HepG2 (cell line): ENCODE measurements around the gene KANK3. TPM values are rescaled to one million over a fixed set of nuclear protein-coding genes. Genes with fewer than 3 reads are reported as not detected.
A peak's percentile ranks its signal among the peaks of the same experiment; 100 is the strongest.

Experiments
- GZF1 ChIP-seq: sonication (generic); formaldehyde crosslinking; IDR thresholded peaks from 2 replicates; pipeline ENCODE4 v1.5.1; 2020; ENCODE audit warnings: mild to moderate bottlenecking, missing genetic modification reagents
- HNRNPK ChIP-seq: fragments of 200-400 bp; formaldehyde crosslinking; IDR thresholded peaks from 2 replicates; pipeline ENCODE4 v1.6.1; 2018; ENCODE audit warnings: low read length, low read depth, moderate library complexity, mild to moderate bottlenecking; ENCODE audit not compliant: poor library complexity, severe bottlenecking
- MAFK ChIP-seq, 2 experiments: IDR thresholded peaks in 1 of 2; conservative IDR thresholded peaks in 1 of 2; 2 replicates each; pipeline ENCODE4 v1.6.1; 2011; ENCODE audit warnings: improper control_type of control experiment in 2 of 2, low read length in 2 of 2
- MXD4 ChIP-seq: IDR thresholded peaks from 2 replicates; pipeline ENCODE4 v1.6.1; 2016; ENCODE audit warnings: mild to moderate bottlenecking, missing biosample characterization, missing genetic modification reagents
- NR3C1 ChIP-seq: sonication (generic); formaldehyde crosslinking; IDR thresholded peaks from 2 replicates; pipeline ENCODE4 v1.4.0; 2020; ENCODE audit warnings: missing genetic modification reagents
- PRMT3 ChIP-seq: sonication (generic); formaldehyde crosslinking; IDR thresholded peaks from 2 replicates; pipeline ENCODE4 v1.8.1; 2022; ENCODE audit warnings: low read depth, mild to moderate bottlenecking, moderate library complexity, missing genetic modification reagents, borderline replicate concordance
- RXRB ChIP-seq: IDR thresholded peaks from 2 replicates; pipeline ENCODE4 v1.6.1; 2016; ENCODE audit warnings: borderline replicate concordance, missing genetic modification reagents, missing compliant biosample characterization
- SIX1 ChIP-seq: sonication (generic); formaldehyde crosslinking; IDR thresholded peaks from 2 replicates; pipeline ENCODE4 v1.4.0; 2020; ENCODE audit warnings: missing genetic modification reagents, borderline replicate concordance
- SMC3 ChIP-seq: IDR thresholded peaks from 2 replicates; pipeline ENCODE4 v1.6.1; 2011; ENCODE audit warnings: low read length, improper control_type of control experiment
- SRSF1 ChIP-seq: fragments of 200-400 bp; formaldehyde crosslinking; optimal IDR thresholded peaks from 2 replicates; pipeline ENCODE3; 2017; ENCODE audit warnings: mild to moderate bottlenecking, low read depth, low read length, moderate library complexity
- ZBTB43 ChIP-seq: sonication (generic); formaldehyde crosslinking; conservative IDR thresholded peaks from 2 replicates; pipeline ENCODE4 v1.4.0; 2020; ENCODE audit warnings: missing genetic modification reagents
- ZNF350 ChIP-seq: sonication (generic); formaldehyde crosslinking; IDR thresholded peaks from 2 replicates; pipeline ENCODE4 v1.4.0; 2020; ENCODE audit warnings: mild to moderate bottlenecking, low read depth, missing genetic modification reagents, borderline replicate concordance
- ZNF607 ChIP-seq: sonication (generic); formaldehyde crosslinking; IDR thresholded peaks from 2 replicates; pipeline ENCODE4 v1.5.1; 2020; ENCODE audit warnings: missing genetic modification reagents, mild to moderate bottlenecking, borderline replicate concordance
- ZNF614 ChIP-seq: IDR thresholded peaks from 2 replicates; pipeline ENCODE4 v1.6.1; 2018; ENCODE audit warnings: missing biosample characterization, missing genetic modification reagents, inconsistent platforms, borderline replicate concordance
- ZNF709 ChIP-seq: sonication (generic); formaldehyde crosslinking; IDR thresholded peaks from 2 replicates; pipeline ENCODE4 v1.5.0; 2020; ENCODE audit warnings: mild to moderate bottlenecking, missing genetic modification reagents
- ZNF772 ChIP-seq: sonication (generic); formaldehyde crosslinking; IDR thresholded peaks from 2 replicates; pipeline ENCODE4 v1.5.0; 2020; ENCODE audit warnings: mild to moderate bottlenecking, missing genetic modification reagents
- ZSCAN22 ChIP-seq: sonication (generic); formaldehyde crosslinking; IDR thresholded peaks from 2 replicates; pipeline ENCODE4 v1.4.0; 2020; ENCODE audit warnings: mild to moderate bottlenecking, missing genetic modification reagents
- polyA plus RNA-seq, 8 experiments: library from polyadenylated mRNA; depleted of rRNA in 3 of 8; stranded (reverse) in 7 of 8; unstranded in 1 of 8; fragments of >200 nt; fragmentation: Illumina TruSeq in 4 of 8; extraction: Trizol in 4 of 8; gene quantifications; 2 replicates each; pipeline versions ENCODE4 v1.2.1 to v1.2.3, GENCODE V29; 2011 to 2016; ENCODE audit warnings: low read depth in 4 of 8, missing spikeins in 1 of 8, mixed read lengths in 1 of 8; ENCODE audit not compliant: insufficient read depth in 1 of 8
- total RNA-seq, 5 experiments: library from RNA; depleted of rRNA; stranded (reverse); fragments of >200 nt; fragmentation: Illumina TruSeq; extraction: Trizol; gene quantifications; 2 replicates each; pipeline ENCODE4 v1.2.3, GENCODE V29; 2016; ENCODE audit warnings: low read depth in 1 of 5
- TF ChIP-seq, protein P1 (sequence below): sonication (generic); formaldehyde crosslinking; IDR thresholded peaks from 2 replicates; pipeline ENCODE4 v1.5.1; 2020; ENCODE audit warnings: missing genetic modification reagents, mild to moderate bottlenecking, borderline replicate concordance
- TF ChIP-seq, protein P2 (sequence below): sonication (generic); formaldehyde crosslinking; IDR thresholded peaks from 2 replicates; pipeline ENCODE4 v1.8.1; 2022; ENCODE audit warnings: mild to moderate bottlenecking, missing genetic modification reagents
- TF ChIP-seq, protein P3 (sequence below): sonication (generic); formaldehyde crosslinking; IDR thresholded peaks from 2 replicates; pipeline ENCODE4 v1.4.0; 2020; ENCODE audit warnings: missing genetic modification reagents
- TF ChIP-seq, protein P4 (sequence below): sonication (generic); formaldehyde crosslinking; IDR thresholded peaks from 2 replicates; pipeline ENCODE4 v1.4.0; 2020; ENCODE audit warnings: mild to moderate bottlenecking, missing genetic modification reagents

The KANK3 gene
- total and polyA plus RNA-seq, 2 of the 13 experiments (the other 11 are each of a cell fraction or from before 2014, with no cell fraction given), result 0.15 to 0.20 TPM

DNA sequence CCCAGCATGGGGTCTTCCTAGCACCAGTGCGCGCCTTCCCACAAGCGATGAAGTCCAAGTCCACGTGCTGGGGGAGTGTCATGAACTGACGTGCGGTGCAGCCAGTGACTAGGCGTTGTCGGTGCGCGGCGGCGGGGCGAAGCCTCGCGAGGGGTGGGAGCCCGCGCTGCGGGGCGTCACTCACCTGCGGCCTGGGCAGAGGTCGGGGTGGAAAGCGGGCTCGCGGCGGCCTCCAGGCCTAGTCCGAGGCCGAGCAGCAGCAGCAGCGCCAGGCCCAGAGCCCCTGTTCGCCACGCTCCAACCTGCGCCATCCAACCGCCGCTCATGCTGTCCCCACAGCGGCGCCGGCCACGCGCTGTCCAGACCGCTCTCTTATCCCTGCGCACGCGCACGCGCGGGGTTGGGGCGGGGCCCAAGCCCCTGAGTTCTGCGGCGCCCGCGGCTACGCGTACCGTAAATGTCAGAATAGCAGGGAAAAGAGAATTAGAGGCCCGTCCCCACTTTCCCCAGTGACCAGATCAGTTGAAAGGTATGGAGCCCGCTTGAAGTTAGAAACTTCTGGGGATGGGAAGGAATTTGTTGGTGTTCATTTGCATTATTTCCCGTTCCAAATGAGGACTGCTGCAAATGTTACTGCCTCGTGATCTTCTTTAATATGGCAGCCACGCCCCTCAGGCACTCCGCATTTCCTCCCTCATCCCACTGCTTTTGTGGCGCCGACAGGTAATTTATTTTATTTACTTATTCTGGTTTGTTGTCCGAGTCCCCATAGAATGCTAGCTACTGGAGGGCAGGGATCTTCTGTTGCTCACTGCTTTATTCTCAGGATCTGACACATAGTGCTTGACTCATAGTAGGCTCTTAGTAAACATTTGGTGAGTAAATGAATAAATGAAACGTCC is 34.8 kb downstream of the KANK3 start, which contains the start of gene CD320 (continued):
- TF ChIP-seq ZBTB43 (peak; percentile 92), ZNF350 (CRISPR knock-in tag) (no peak), ZNF772 (CRISPR knock-in tag) (peak; percentile 97), ZNF709 (CRISPR knock-in tag) (peak; percentile 94), ZSCAN22 (peak; percentile 73; the same call in 1 of the 2 replicates), GZF1 (CRISPR knock-in tag) (peak; percentile 100), ZNF614 (CRISPR knock-in tag) (peak; percentile 90), MAFK (conservative IDR thresholded peaks at IDR 0.05 in 1 of 2, IDR thresholded peaks at IDR 0.05 in 1 of 2; ENCODE audit: low read length in 2 of 2) (no peak), RXRB (peak; percentile 38; the same call in 1 of the 2 replicates), MXD4 (CRISPR knock-in tag) (peak; percentile 99), HNRNPK (no peak), SRSF1 (no peak), NR3C1 (CRISPR knock-in tag) (no peak), SIX1 (CRISPR knock-in tag) (no peak), PRMT3 (CRISPR knock-in tag) (peak; percentile 86; the same call in 1 of the 2 replicates), SMC3 (no peak), ZNF607 (peak; percentile 99)
- TF ChIP-seq, protein P1, sequence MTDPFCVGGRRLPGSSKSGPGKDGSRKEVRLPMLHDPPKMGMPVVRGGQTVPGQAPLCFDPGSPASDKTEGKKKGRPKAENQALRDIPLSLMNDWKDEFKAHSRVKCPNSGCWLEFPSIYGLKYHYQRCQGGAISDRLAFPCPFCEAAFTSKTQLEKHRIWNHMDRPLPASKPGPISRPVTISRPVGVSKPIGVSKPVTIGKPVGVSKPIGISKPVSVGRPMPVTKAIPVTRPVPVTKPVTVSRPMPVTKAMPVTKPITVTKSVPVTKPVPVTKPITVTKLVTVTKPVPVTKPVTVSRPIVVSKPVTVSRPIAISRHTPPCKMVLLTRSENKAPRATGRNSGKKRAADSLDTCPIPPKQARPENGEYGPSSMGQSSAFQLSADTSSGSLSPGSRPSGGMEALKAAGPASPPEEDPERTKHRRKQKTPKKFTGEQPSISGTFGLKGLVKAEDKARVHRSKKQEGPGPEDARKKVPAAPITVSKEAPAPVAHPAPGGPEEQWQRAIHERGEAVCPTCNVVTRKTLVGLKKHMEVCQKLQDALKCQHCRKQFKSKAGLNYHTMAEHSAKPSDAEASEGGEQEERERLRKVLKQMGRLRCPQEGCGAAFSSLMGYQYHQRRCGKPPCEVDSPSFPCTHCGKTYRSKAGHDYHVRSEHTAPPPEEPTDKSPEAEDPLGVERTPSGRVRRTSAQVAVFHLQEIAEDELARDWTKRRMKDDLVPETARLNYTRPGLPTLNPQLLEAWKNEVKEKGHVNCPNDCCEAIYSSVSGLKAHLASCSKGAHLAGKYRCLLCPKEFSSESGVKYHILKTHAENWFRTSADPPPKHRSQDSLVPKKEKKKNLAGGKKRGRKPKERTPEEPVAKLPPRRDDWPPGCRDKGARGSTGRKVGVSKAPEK (CRISPR knock-in tag), result no peak
- TF ChIP-seq, protein P2, sequence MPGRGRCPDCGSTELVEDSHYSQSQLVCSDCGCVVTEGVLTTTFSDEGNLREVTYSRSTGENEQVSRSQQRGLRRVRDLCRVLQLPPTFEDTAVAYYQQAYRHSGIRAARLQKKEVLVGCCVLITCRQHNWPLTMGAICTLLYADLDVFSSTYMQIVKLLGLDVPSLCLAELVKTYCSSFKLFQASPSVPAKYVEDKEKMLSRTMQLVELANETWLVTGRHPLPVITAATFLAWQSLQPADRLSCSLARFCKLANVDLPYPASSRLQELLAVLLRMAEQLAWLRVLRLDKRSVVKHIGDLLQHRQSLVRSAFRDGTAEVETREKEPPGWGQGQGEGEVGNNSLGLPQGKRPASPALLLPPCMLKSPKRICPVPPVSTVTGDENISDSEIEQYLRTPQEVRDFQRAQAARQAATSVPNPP (CRISPR knock-in tag), result peak; percentile 90
- TF ChIP-seq, protein P3, sequence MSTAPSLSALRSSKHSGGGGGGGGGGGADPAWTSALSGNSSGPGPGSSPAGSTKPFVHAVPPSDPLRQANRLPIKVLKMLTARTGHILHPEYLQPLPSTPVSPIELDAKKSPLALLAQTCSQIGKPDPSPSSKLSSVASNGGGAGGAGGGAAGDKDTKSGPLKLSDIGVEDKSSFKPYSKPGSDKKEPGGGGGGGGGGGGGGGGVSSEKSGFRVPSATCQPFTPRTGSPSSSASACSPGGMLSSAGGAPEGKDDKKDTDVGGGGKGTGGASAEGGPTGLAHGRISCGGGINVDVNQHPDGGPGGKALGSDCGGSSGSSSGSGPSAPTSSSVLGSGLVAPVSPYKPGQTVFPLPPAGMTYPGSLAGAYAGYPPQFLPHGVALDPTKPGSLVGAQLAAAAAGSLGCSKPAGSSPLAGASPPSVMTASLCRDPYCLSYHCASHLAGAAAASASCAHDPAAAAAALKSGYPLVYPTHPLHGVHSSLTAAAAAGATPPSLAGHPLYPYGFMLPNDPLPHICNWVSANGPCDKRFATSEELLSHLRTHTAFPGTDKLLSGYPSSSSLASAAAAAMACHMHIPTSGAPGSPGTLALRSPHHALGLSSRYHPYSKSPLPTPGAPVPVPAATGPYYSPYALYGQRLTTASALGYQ (CRISPR knock-in tag), result peak; percentile 75
- TF ChIP-seq, protein P4, sequence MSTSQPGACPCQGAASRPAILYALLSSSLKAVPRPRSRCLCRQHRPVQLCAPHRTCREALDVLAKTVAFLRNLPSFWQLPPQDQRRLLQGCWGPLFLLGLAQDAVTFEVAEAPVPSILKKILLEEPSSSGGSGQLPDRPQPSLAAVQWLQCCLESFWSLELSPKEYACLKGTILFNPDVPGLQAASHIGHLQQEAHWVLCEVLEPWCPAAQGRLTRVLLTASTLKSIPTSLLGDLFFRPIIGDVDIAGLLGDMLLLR, result peak; percentile 97
